ENCODE measurements around the gene LACC1. TPM values are rescaled to one million over a fixed set of nuclear protein-coding genes. Genes with fewer than 3 reads are reported as not detected.
A peak's percentile ranks its signal among the peaks of the same experiment; 100 is the strongest.

Gene LACC1
- polyA plus RNA-seq, 1 experiment = 11.7 TPM

DNA sequence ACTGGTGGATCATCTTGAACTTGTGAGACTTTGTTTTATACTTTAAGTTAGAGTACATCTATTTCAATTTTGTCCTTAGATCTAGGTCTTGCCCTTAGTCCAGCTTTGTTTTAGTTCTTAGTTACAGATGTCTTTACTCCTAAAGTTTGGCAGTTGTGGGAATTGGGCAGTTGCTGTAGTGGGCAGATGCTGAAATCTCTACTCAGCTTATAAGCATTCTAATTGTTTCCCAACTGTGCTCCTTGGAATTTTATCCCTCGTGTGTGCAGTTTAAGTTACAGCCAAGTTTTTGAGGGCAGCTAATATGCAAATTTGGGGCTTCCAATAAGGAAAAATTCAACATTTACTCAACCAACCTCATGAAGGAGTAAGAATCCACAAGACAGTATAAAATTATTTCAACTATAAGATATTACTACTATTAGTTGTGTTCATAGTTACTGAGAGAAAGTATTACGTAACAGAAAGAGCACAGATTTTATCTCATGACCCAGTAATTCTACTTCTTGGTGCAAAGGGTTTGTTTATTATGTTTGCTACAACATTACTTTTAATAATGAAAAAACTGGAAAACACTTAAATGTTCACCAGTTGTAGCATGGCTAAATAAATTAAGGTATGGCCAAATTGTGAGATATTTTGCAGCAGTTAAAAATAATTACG is 33.1 kb upstream of the LACC1 start:
- DNase-seq (ENCODE audit: low read depth, low spot score) = peak; percentile 46

DNA sequence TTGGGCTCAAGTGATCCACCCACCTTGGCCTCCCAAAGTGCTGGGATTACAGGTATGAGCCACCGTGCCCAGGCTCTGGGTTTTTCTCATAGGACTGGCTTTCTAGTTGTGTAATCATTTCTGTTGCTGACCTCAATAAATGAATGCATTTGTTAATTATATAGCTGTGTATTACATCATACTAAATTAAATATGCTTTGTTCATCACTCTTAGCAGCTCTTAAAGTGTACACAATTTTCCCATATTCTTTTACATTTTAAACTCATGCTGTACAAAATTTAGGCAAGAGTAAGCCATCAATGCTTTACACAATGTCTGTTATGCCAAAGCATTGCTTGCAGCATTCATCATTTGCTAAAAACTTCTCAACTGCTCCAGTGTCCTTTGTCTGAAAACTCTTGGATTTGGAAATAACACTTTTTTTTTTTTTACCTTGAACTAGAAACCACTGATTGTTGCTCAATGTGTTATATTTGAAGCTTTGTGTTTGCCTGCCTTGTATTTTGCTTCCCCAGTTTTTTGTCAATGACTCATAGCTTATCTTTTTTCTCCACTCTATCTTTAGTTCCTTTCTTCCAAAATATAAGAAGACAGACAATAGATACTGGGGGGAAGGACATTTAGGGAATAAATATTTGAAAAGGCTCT is 31.6 kb upstream of the LACC1 start:
- TF ChIP-seq, protein P1, sequence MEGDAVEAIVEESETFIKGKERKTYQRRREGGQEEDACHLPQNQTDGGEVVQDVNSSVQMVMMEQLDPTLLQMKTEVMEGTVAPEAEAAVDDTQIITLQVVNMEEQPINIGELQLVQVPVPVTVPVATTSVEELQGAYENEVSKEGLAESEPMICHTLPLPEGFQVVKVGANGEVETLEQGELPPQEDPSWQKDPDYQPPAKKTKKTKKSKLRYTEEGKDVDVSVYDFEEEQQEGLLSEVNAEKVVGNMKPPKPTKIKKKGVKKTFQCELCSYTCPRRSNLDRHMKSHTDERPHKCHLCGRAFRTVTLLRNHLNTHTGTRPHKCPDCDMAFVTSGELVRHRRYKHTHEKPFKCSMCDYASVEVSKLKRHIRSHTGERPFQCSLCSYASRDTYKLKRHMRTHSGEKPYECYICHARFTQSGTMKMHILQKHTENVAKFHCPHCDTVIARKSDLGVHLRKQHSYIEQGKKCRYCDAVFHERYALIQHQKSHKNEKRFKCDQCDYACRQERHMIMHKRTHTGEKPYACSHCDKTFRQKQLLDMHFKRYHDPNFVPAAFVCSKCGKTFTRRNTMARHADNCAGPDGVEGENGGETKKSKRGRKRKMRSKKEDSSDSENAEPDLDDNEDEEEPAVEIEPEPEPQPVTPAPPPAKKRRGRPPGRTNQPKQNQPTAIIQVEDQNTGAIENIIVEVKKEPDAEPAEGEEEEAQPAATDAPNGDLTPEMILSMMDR (IDR thresholded peaks at IDR 0.05; ENCODE audit: low read depth, low read length) = no peak
- Histone ChIP-seq H3K9me3 (ENCODE audit: control insufficient read depth, insufficient read depth, low read length) (peaks cover 5% of the 10 kb centered on the region), H3K27me3 (ENCODE audit: control insufficient read depth, insufficient read depth, low read length) (no peaks in the 10 kb centered on the region), H3K27ac (ENCODE audit: low read depth, low read length) (no peak overlapping the region), H3K4me3 (ENCODE audit: low read depth, low read length) (no peak overlapping the region)
- POLR2A ChIA-PET = interaction anchor here (0.8 to 1.4 kb wide), 2 partner anchors 28 to 31 kb away, joined by 8 read pairs; partner anchors contain the start of genes CCDC122 and LACC1
- CTCF ChIA-PET = no interaction called here
- DNase-seq (ENCODE audit: low read depth, low spot score) = peak; percentile 21

More for the DNA sequence above, 33.1 kb upstream of the LACC1 start:
- Histone ChIP-seq H3K27ac (ENCODE audit: low read depth, low read length) (no peak overlapping the region), H3K9me3 (ENCODE audit: control insufficient read depth, insufficient read depth, low read length) (peaks cover 5% of the 10 kb centered on the region), H3K4me3 (ENCODE audit: low read depth, low read length) (no peak overlapping the region), H3K27me3 (ENCODE audit: control insufficient read depth, insufficient read depth, low read length) (no peaks in the 10 kb centered on the region)
- CTCF ChIA-PET = no interaction called here
- TF ChIP-seq, protein P1 (IDR thresholded peaks at IDR 0.05; ENCODE audit: low read depth, low read length) = no peak
- POLR2A ChIA-PET = no interaction called here

DNA sequence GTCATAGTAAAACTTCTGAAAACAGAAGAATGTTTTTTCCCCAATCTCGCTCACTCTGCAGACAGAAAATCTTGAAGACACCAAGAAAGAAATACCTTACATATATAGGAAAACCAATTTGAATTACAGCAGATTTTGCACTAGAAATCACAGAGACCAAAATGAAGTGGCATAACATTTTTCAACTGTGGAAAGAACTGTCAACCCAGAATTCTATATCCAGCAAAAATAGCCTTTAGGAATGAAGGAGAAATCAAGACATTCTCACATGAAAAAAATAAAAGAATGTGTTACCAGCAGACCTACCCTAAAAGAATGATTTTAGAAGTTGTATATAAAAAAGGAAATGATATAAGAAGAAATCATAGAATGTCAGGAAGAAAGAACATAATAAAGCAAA is 28.8 kb upstream of the LACC1 start:
- ChIA-PET CTCF (no interaction called here), POLR2A (no interaction called here)
- H3K4me3 ChIP-seq (ENCODE audit: low read depth, low read length) = no peak overlapping the region
- DNase-seq (ENCODE audit: low read depth, low spot score) = no peak
- no peak overlapping the region for H3K27ac ChIP-seq (ENCODE audit: low read depth, low read length)
- H3K27me3 ChIP-seq (ENCODE audit: control insufficient read depth, insufficient read depth, low read length) = no peaks in the 10 kb centered on the region
- H3K9me3 ChIP-seq (ENCODE audit: control insufficient read depth, insufficient read depth, low read length) = peaks cover 5% of the 10 kb centered on the region
- TF ChIP-seq, protein P1 (IDR thresholded peaks at IDR 0.05; ENCODE audit: low read depth, low read length) = no peak

DNA sequence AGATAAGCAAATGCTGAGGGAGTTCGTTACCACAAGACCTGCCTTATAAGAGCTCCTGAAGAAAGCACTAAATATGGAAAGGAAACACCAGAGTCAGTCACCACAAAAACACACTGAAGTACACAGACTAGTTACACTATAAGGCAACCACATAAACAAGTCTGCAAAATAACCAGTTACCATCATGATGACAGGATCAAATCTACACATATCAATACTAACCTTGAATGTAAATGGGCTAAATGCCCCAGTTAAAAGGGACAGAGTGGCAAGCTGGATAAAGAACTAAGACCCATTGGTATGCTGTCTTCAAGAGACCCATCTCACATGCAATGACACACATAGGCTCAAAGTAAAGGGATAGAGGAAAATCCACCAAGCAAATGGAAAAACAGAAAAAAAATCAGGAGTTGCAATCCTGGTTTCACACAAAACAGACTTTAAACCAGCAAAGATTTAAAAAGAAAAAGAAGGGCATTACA is 26.7 kb upstream of the LACC1 start:
- Histone ChIP-seq H3K9me3 (ENCODE audit: control insufficient read depth, insufficient read depth, low read length) (peaks cover 5% of the 10 kb centered on the region), H3K4me3 (ENCODE audit: low read depth, low read length) (no peak overlapping the region), H3K27ac (ENCODE audit: low read depth, low read length) (no peak overlapping the region), H3K27me3 (ENCODE audit: control insufficient read depth, insufficient read depth, low read length) (no peaks in the 10 kb centered on the region)
- TF ChIP-seq, protein P1 (IDR thresholded peaks at IDR 0.05; ENCODE audit: low read depth, low read length) = no peak
- DNase-seq (ENCODE audit: low read depth, low spot score) = no peak
- ChIA-PET POLR2A (no interaction called here), CTCF (no interaction called here)

DNA sequence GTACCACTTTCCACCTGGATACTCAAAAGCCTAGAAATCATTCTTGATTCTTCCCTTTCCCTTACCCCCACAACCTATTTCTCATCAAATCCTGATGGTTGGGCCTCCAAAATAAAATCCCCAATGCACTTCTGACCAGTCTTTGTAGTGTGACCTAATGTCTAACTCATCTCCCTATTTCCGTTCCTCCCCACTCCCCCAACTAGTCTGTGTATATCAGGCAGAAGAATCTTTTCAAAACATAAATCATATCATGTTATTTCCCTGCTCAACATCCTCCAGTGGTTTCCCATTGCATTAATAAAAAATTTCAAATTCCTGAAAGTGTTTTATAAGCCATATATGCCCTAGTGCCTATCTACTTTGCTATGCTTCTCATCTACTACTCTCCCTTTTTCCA is 17.8 kb upstream of the LACC1 start:
- H3K27me3 ChIP-seq (ENCODE audit: control insufficient read depth, insufficient read depth, low read length) = no peaks in the 10 kb centered on the region
- CTCF ChIA-PET = no interaction called here
- H3K4me3 ChIP-seq (ENCODE audit: low read depth, low read length) = no peak overlapping the region
- POLR2A ChIA-PET = no interaction called here
- peaks cover 9% of the 10 kb centered on the region; the same call in 1 of the 2 replicates for H3K9me3 ChIP-seq (ENCODE audit: control insufficient read depth, insufficient read depth, low read length)
- no peak for DNase-seq (ENCODE audit: low read depth, low spot score)
- H3K27ac ChIP-seq (ENCODE audit: low read depth, low read length) = no peak overlapping the region
- TF ChIP-seq, protein P1 (IDR thresholded peaks at IDR 0.05; ENCODE audit: low read depth, low read length) = no peak
